Sigmoid colon (tissue), 7 donors: ENCODE data around the gene FABP3. TPM values are rescaled to one million over a fixed set of nuclear protein-coding genes. Genes with fewer than 3 reads are reported as not detected.

ENCODE experiments used
- DNase-seq: peaks from one replicate; pipeline ENCODE4 v3.0.0-alpha.2; 2019
- H3K27ac ChIP-seq, 4 donors: fragments of 200-600 bp; sonication (generic); one replicate each; pipeline ENCODE4 v1.5.1; 2016 to 2019; ENCODE audit warnings: mild to moderate bottlenecking in 1 of 4
- H3K27me3 ChIP-seq, 3 donors: fragments of 200-600 bp; sonication (generic); one replicate each; pipeline ENCODE4 v1.5.1; 2019; ENCODE audit warnings: mild to moderate bottlenecking in 1 of 3
- H3K36me3 ChIP-seq, 4 donors: fragments of 200-600 bp; sonication (generic); one replicate each; pipeline ENCODE4 v1.5.1; 2016 to 2019
- H3K4me1 ChIP-seq, 4 donors: fragments of 200-600 bp; sonication (generic); one replicate each; pipeline ENCODE4 v1.5.1; 2017 to 2019
- H3K4me3 ChIP-seq, 4 donors: fragments of 200-600 bp; sonication (generic); one replicate each; pipeline ENCODE4 v1.5.1; 2017 to 2019; ENCODE audit warnings: mild to moderate bottlenecking in 2 of 4, moderate library complexity in 1 of 4
- H3K9me3 ChIP-seq, 4 donors: fragments of 200-600 bp in 3 of 4; sonication (generic) in 3 of 4; one replicate each; pipeline versions ENCODE4 v1.5.1 to v1.6.1; 2013 to 2019
- EP300 ChIP-seq, 4 donors: sonication (generic); formaldehyde crosslinking; IDR thresholded peaks; one replicate each; pipeline ENCODE4 v1.6.1; 2017; ENCODE audit warnings: antibody characterized with exemption in 4 of 4
- POLR2A ChIP-seq, 2 donors: fragments of 450-650 bp; IDR thresholded peaks; one replicate each; pipeline ENCODE4 v1.6.1; 2016; ENCODE audit warnings: antibody characterized with exemption in 2 of 2, mild to moderate bottlenecking in 2 of 2, moderate library complexity in 2 of 2
- POLR2AphosphoS5 ChIP-seq, 4 donors: sonication (generic); formaldehyde crosslinking; IDR thresholded peaks; one replicate each; pipeline ENCODE4 v1.6.1; 2017; ENCODE audit warnings: antibody characterized with exemption in 4 of 4
- WGBS, 2 donors: extraction: QIAGEN DNeasy Blood & Tissue Kit; methylation state at CpG; one replicate each; pipeline ENCODE4 v1.1.7; 2013; 5-methylcytosine and 5-hydroxymethylcytosine counted together
- intact Hi-C: fragments of 100-400 bp; cut with DNase I; formaldehyde crosslinking; loops from one replicate; pipeline ENCODE4 v1.15.1; 2023
- polyA plus RNA-seq, 3 donors: library from polyadenylated mRNA; stranded (reverse); fragments of 200-250 nt; gene quantifications; one replicate each; pipeline ENCODE4 v1.2.3, GENCODE V29; 2013
- total RNA-seq, 4 donors: library from RNA; depleted of rRNA; stranded (reverse); fragments of >200 nt; gene quantifications; one replicate each; pipeline ENCODE4 v1.1.0, GENCODE V29; 2016
- TF ChIP-seq, protein P1 (sequence below), 4 experiments: fragments of 450-650 bp in 3 of 4; fragments of 200-600 bp in 1 of 4; IDR thresholded peaks; one replicate each; pipeline ENCODE4 v1.5.1; 2016 to 2019; ENCODE audit warnings: antibody characterized with exemption in 4 of 4, mild to moderate bottlenecking in 3 of 4, moderate library complexity in 2 of 4
- donor health status: healthy with polysubstance abuse.
- donor health status: Bipolar disorder and iron deficiency.
- donor health status: healthy.

FABP3 gene
- total and polyA plus RNA-seq, 7 donors: 6.4 to 31.2 (median 16.4) TPM

DNA sequence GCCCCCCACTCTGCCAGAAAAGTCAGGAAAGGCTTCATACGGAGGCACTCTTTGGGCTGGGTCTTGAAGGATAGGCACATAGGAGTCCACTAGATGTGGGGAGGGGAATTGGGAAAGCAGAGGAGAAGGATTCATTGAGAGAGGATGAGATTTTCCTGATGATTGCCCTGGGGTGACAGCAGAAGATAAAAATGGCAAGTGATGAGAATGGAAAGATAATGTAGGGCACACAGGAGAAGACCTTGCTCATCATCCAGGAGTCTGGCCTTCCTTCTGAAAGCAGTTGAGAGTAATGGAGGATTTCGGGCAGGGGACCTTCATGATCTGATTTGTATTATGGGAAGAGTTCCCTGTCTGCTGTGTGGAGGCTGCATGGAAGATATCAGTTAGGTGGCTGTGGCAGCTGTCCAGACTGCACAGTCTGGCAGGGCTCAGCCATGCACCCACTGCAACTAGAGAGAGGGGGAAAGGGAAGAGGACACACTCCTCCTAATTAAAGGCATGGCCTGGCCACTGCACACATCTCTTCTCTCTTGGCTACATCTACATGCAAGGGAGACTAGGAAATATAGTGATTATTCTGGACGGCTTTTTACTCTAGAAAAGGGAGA, 9.6 kb upstream of the FABP3 start:
- DNase-seq: no peak
- TF ChIP-seq POLR2A (IDR thresholded peaks at IDR 0.05): no peak
- Histone ChIP-seq H3K9me3 (no peaks in the 10 kb centered on the region), H3K27ac (no peak overlapping the region), H3K27me3 (no peaks in the 10 kb centered on the region), H3K36me3 (no peaks in the 10 kb centered on the region), H3K4me3 (no peak overlapping the region), H3K4me1 (no peaks in the 10 kb centered on the region)
- 85 to 91% methylated on average over 3 of the region's 3 CpGs for WGBS, 2 donors
- intact Hi-C loops: no loop called here

DNA sequence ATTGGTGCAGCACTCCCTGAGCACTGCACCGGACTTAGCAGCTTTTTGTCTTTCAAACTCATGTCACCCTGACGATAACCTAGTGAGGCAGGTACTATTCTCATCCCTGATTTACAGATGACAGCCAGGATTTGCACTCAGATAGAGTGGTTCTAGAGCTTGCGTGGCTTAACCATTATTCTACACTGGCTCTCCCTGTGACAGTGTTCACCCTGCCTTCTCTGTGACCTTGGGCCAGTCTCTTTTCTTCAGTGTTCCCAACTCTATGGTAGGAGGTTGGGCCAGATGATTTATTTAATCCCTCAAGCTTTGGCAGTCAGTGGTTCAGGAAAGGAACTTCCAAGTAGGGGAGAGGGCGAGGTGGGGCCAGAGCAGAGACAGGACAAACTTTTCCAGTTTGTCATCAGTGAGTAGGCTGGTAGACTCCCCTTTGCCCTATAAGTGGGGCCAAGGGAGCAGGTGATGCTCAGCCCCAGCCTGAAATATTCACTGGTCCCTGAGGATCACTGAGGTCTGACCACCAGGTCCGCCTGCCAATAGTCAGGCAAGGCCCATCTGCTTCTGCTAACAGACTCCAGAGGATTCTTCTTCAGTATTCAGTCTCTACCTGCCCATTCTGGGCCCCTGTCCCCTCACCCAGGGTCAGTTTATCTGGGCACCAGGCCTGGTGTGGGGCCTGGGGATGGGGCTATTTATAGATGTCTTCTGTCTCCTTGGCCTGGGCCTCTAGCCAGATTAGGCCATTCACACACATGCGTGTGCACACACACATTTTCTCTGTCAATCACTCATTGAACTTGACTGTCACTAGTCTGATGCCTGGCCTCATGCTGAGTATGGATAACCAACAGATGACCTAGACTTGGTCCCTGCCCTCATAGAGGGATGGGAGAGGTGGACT, 8.8 kb upstream of the FABP3 start:
- intact Hi-C loops: no loop called here
- no peak overlapping the region for H3K27ac ChIP-seq
- DNase-seq: no peak
- TF ChIP-seq, protein P1, sequence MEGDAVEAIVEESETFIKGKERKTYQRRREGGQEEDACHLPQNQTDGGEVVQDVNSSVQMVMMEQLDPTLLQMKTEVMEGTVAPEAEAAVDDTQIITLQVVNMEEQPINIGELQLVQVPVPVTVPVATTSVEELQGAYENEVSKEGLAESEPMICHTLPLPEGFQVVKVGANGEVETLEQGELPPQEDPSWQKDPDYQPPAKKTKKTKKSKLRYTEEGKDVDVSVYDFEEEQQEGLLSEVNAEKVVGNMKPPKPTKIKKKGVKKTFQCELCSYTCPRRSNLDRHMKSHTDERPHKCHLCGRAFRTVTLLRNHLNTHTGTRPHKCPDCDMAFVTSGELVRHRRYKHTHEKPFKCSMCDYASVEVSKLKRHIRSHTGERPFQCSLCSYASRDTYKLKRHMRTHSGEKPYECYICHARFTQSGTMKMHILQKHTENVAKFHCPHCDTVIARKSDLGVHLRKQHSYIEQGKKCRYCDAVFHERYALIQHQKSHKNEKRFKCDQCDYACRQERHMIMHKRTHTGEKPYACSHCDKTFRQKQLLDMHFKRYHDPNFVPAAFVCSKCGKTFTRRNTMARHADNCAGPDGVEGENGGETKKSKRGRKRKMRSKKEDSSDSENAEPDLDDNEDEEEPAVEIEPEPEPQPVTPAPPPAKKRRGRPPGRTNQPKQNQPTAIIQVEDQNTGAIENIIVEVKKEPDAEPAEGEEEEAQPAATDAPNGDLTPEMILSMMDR (IDR thresholded peaks at IDR 0.05): no peak
- no peak for TF ChIP-seq EP300 (IDR thresholded peaks at IDR 0.05)
- TF ChIP-seq POLR2A (IDR thresholded peaks at IDR 0.05): no peak
- no peak for TF ChIP-seq POLR2AphosphoS5 (IDR thresholded peaks at IDR 0.05)
- H3K9me3 ChIP-seq: no peaks in the 10 kb centered on the region
- H3K36me3 ChIP-seq: no peaks in the 10 kb centered on the region
- WGBS, 2 donors: 34 to 75% methylated on average over 6 of the region's 6 CpGs
- no peaks in the 10 kb centered on the region for H3K4me1 ChIP-seq
- H3K4me3 ChIP-seq: no peak overlapping the region
- no peaks in the 10 kb centered on the region for H3K27me3 ChIP-seq

DNA sequence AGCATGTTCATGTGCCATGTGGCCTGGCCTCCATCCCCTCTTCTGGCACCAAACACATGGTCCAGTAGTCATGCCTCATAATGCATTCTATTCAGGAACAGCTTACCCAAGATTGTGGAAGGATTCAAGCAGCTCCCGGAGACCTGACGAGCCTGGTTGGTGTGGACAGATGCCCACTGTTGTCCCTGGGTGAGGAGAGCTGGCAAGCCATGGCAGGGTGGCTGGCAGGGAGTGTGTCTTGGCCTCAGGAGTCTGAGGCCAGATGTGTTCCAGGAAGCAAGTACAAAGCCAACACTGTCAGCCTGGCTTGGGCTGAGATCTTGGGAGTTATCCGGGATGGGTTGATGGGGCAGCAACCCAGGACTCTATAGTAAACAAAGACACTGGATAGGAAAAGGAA, 7.3 kb upstream of the FABP3 start:
- WGBS, 2 donors: 71 to 79% methylated on average over 3 of the region's 3 CpGs
- no peak overlapping the region for H3K27ac ChIP-seq
- intact Hi-C loops: no loop called here
- H3K36me3 ChIP-seq: no peaks in the 10 kb centered on the region
- H3K27me3 ChIP-seq: no peaks in the 10 kb centered on the region
- DNase-seq: no peak
- no peak overlapping the region for H3K4me3 ChIP-seq
- H3K9me3 ChIP-seq: no peaks in the 10 kb centered on the region
- TF ChIP-seq, protein P1 (IDR thresholded peaks at IDR 0.05): no peak
- TF ChIP-seq POLR2A (IDR thresholded peaks at IDR 0.05) (no peak), EP300 (IDR thresholded peaks at IDR 0.05) (no peak), POLR2AphosphoS5 (IDR thresholded peaks at IDR 0.05) (no peak)
- peaks cover 0 to under 1% (median 0%) of the 10 kb centered on the region in 4 donors for H3K4me1 ChIP-seq

DNA sequence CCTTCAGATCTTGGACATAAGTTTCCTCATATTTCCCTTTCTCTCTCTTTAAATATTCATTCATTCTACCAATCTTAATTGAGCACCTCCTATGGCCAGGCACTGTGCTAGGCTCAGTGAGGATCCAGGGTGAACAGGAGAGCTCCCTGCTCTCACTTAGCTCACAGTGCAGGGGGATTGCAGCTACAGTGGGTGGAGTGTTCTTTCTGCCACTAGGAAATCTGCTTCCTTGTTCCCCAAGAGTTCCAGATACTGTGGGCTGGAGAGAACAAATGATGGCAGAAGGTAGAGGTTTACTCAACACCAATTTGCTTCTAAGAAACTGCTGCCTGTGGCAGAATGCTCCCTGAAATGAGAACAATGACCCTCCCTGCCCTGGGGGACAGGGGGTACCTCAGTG, 5.1 kb upstream of the FABP3 start:
- intact Hi-C loops: no loop called here
- no peak for TF ChIP-seq POLR2AphosphoS5 (IDR thresholded peaks at IDR 0.05)
- TF ChIP-seq, protein P1 (IDR thresholded peaks at IDR 0.05): no peak
- no peak for TF ChIP-seq POLR2A (IDR thresholded peaks at IDR 0.05)
- TF ChIP-seq EP300 (IDR thresholded peaks at IDR 0.05): no peak
- Histone ChIP-seq H3K27me3 (no peaks in the 10 kb centered on the region), H3K9me3 (no peaks in the 10 kb centered on the region), H3K4me3 (no peak overlapping the region), H3K4me1 (peaks cover 0 to 22% (median 18%) of the 10 kb centered on the region in 4 donors), H3K36me3 (no peaks in the 10 kb centered on the region), H3K27ac (no peak overlapping the region)
- no peak for DNase-seq

DNA sequence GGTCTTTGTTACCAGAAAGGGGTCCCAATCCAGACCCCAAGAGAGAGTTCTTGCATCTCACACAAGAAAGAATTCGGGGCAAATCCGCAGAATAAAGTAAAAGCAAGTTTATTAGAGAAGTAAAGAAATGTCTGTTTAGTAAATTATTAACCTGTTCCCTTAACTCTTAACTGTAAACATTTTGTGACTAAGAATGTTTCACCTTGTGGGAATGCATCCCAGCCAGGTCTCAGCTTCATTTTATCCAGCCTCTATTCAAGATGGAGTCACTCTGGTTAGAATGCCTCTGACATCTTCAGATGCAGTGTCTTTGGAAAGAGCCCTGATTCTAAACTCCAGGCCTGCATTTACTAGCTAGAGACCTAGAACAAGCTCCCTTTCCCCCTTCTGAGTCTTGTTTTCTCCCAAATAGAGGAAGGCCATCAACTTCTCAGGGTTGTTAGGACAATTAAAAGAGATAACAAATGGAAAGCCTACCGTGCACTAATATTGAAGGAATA, 4.5 kb upstream of the FABP3 start:
- Histone ChIP-seq H3K27me3 (no peaks in the 10 kb centered on the region), H3K4me3 (no peak overlapping the region), H3K4me1 (peaks cover 0 to 27% (median 24%) of the 10 kb centered on the region in 4 donors), H3K9me3 (no peaks in the 10 kb centered on the region), H3K27ac (no peak overlapping the region), H3K36me3 (no peaks in the 10 kb centered on the region)
- TF ChIP-seq POLR2AphosphoS5 (IDR thresholded peaks at IDR 0.05) (no peak), EP300 (IDR thresholded peaks at IDR 0.05) (no peak), POLR2A (IDR thresholded peaks at IDR 0.05) (no peak)
- TF ChIP-seq, protein P1 (IDR thresholded peaks at IDR 0.05): no peak
- intact Hi-C loops: no loop called here
- 41 to 80% methylated on average over 3 of the region's 3 CpGs for WGBS, 2 donors
- DNase-seq: no peak
